K562 (cell line): ENCODE results near the gene CSNK1D.
A peak's percentile ranks its signal among the peaks of the same experiment; 100 is the strongest.
"Not testable (repeated sequence)": the region's sequence is repeated elsewhere in the genome, so short reads cannot be mapped to it uniquely, and the experiment has no call there.

Experiments
- CEBPB ChIP-seq: fragments of 450-650 bp; IDR thresholded peaks from 2 replicates; pipeline ENCODE4 v1.6.1; 2016; ENCODE audit warnings: missing genetic modification characterization, missing compliant biosample characterization
- FOXJ3 ChIP-seq: sonication (generic); formaldehyde crosslinking; IDR thresholded peaks from 2 replicates; pipeline ENCODE4 v1.4.0; 2020; ENCODE audit warnings: mild to moderate bottlenecking, missing genetic modification reagents
- FOXP1 ChIP-seq: sonication (generic); formaldehyde crosslinking; IDR thresholded peaks from 2 replicates; pipeline ENCODE4 v1.8.0; 2022; ENCODE audit warnings: mild to moderate bottlenecking, missing genetic modification reagents
- NFRKB ChIP-seq: fragments of 450-650 bp; IDR thresholded peaks from 2 replicates; pipeline ENCODE4 v1.6.1; 2016; ENCODE audit warnings: low read depth
- POLR2A ChIP-seq: fragments of 450-650 bp; conservative IDR thresholded peaks from 2 replicates; pipeline ENCODE4 v1.6.1; 2016
- POLR2AphosphoS2 ChIP-seq: IDR thresholded peaks from 2 replicates; pipeline ENCODE4 v1.6.1; 2012; ENCODE audit warnings: low read length, improper control_type of control experiment
- SIN3A ChIP-seq, 2 experiments: fragments of 150-350 bp in 1 of 2; IDR thresholded peaks; 2 replicates each; pipeline ENCODE4 v1.6.1; 2011 to 2016; ENCODE audit warnings: borderline replicate concordance in 2 of 2, low read depth in 2 of 2, low read length in 2 of 2, mild to moderate bottlenecking in 2 of 2, moderate library complexity in 2 of 2; ENCODE audit not compliant: control insufficient read depth in 1 of 2
- ZNF785 ChIP-seq: fragments of 250-450 bp; sonication (Bioruptor Pico); IDR thresholded peaks from 2 replicates; pipeline ENCODE4 v1.4.0; 2020; ENCODE audit warnings: mild to moderate bottlenecking
- ZZZ3 ChIP-seq: fragments of 450-650 bp; IDR thresholded peaks from 2 replicates; pipeline ENCODE4 v1.6.1; 2016; ENCODE audit warnings: antibody characterized with exemption, mild to moderate bottlenecking, moderate library complexity
- TF ChIP-seq, protein P1 (sequence below): fragments of 450-650 bp; formaldehyde crosslinking; IDR thresholded peaks from 2 replicates; pipeline ENCODE4 v1.4.0; 2020; ENCODE audit warnings: mild to moderate bottlenecking
- TF ChIP-seq, protein P2 (sequence below): fragments of 250-450 bp; sonication (Bioruptor Pico); IDR thresholded peaks from 2 replicates; pipeline ENCODE4 v1.4.0; 2020; ENCODE audit warnings: mild to moderate bottlenecking, moderate library complexity, borderline replicate concordance
- TF ChIP-seq, protein P3 (sequence below), 2 experiments: fragments of 450-650 bp in 1 of 2; sonication (generic) in 1 of 2; formaldehyde crosslinking in 1 of 2; IDR thresholded peaks in 1 of 2; conservative IDR thresholded peaks in 1 of 2; 2 replicates each; pipeline versions ENCODE4 v1.6.1 to v1.8.1; 2016 to 2023; ENCODE audit warnings: mild to moderate bottlenecking in 2 of 2, moderate library complexity in 2 of 2, inconsistent platforms in 1 of 2, missing genetic modification reagents in 1 of 2
- TF ChIP-seq, protein P4 (sequence below), 3 experiments: IDR thresholded peaks in 2 of 3; conservative IDR thresholded peaks in 1 of 3; 2 replicates each; pipeline ENCODE4 v1.5.1; 2011 to 2012; ENCODE audit warnings: low read length in 3 of 3, mild to moderate bottlenecking in 3 of 3, control low read depth in 2 of 3, improper control_type of control experiment in 1 of 3, inconsistent platforms in 1 of 3, low read depth in 1 of 3, mixed read lengths in 1 of 3, moderate library complexity in 1 of 3; ENCODE audit not compliant: insufficient read depth in 2 of 3

DNA sequence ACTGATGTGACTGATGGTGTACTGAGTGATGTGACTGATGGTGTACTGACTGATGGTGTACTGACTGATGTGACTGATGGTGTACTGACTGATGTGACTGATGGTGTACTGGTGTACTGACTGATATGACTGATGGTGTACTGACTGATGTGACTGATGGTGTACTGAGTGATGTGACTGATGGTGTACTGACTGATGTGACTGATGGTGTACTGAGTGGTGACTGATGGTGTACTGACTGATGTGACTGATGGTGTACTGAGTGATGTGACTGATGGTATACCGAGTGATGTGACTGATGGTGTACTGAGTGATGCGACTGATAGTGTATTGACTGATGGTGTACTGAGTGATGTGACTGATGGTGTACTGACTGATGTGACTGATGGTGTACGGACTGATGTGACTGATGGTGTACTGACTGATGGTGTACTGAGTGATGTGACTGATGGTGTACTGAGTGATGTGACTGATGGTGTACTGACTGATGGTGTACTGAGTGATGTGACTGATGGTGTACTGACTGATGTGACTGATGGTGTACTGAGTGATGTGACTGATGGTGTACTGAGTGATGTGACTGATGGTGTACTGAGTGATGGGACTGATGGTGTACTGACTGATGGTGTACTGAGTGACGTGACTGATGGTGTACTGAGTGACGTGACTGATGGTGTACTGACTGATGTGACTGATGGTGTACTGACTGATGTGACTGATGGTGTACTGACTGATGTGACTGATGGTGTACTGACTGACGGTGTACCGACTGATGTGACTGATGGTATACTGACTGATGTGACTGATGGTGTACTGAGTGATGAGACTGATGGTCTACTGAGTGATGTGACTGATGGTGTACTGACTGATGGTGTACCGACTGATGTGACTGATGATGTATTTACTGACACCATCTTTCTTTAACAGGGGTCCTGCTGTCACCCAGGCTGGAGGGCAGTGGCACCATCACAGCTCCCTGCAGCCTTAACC, 13.2 kb downstream of the CSNK1D start:
- TF ChIP-seq SIN3A (IDR thresholded peaks at IDR 0.05; ENCODE audit: borderline replicate concordance in 2 of 2, control insufficient read depth in 1 of 2, low read depth in 2 of 2, low read length in 2 of 2); POLR2AphosphoS2; FOXP1 (CRISPR knock-in tag); NFRKB; ZZZ3; ZNF785; FOXJ3 (CRISPR knock-in tag); CEBPB (tag): not testable (repeated sequence)
- TF ChIP-seq, protein P1, sequence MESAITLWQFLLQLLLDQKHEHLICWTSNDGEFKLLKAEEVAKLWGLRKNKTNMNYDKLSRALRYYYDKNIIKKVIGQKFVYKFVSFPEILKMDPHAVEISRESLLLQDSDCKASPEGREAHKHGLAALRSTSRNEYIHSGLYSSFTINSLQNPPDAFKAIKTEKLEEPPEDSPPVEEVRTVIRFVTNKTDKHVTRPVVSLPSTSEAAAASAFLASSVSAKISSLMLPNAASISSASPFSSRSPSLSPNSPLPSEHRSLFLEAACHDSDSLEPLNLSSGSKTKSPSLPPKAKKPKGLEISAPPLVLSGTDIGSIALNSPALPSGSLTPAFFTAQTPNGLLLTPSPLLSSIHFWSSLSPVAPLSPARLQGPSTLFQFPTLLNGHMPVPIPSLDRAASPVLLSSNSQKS (CRISPR knock-in tag) = not testable (repeated sequence)
- TF ChIP-seq, protein P2, sequence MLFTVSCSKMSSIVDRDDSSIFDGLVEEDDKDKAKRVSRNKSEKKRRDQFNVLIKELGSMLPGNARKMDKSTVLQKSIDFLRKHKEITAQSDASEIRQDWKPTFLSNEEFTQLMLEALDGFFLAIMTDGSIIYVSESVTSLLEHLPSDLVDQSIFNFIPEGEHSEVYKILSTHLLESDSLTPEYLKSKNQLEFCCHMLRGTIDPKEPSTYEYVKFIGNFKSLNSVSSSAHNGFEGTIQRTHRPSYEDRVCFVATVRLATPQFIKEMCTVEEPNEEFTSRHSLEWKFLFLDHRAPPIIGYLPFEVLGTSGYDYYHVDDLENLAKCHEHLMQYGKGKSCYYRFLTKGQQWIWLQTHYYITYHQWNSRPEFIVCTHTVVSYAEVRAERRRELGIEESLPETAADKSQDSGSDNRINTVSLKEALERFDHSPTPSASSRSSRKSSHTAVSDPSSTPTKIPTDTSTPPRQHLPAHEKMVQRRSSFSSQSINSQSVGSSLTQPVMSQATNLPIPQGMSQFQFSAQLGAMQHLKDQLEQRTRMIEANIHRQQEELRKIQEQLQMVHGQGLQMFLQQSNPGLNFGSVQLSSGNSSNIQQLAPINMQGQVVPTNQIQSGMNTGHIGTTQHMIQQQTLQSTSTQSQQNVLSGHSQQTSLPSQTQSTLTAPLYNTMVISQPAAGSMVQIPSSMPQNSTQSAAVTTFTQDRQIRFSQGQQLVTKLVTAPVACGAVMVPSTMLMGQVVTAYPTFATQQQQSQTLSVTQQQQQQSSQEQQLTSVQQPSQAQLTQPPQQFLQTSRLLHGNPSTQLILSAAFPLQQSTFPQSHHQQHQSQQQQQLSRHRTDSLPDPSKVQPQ = not testable (repeated sequence)
- TF ChIP-seq POLR2A = peak; percentile 57
- TF ChIP-seq, protein P3, sequence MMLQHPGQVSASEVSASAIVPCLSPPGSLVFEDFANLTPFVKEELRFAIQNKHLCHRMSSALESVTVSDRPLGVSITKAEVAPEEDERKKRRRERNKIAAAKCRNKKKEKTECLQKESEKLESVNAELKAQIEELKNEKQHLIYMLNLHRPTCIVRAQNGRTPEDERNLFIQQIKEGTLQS (IDR thresholded peaks at IDR 0.05) = not testable (repeated sequence)
- TF ChIP-seq, protein P3 (CRISPR knock-in tag; conservative IDR thresholded peaks at IDR 0.05) = not testable (repeated sequence)
- TF ChIP-seq, protein P4, sequence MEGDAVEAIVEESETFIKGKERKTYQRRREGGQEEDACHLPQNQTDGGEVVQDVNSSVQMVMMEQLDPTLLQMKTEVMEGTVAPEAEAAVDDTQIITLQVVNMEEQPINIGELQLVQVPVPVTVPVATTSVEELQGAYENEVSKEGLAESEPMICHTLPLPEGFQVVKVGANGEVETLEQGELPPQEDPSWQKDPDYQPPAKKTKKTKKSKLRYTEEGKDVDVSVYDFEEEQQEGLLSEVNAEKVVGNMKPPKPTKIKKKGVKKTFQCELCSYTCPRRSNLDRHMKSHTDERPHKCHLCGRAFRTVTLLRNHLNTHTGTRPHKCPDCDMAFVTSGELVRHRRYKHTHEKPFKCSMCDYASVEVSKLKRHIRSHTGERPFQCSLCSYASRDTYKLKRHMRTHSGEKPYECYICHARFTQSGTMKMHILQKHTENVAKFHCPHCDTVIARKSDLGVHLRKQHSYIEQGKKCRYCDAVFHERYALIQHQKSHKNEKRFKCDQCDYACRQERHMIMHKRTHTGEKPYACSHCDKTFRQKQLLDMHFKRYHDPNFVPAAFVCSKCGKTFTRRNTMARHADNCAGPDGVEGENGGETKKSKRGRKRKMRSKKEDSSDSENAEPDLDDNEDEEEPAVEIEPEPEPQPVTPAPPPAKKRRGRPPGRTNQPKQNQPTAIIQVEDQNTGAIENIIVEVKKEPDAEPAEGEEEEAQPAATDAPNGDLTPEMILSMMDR (IDR thresholded peaks at IDR 0.05 in 2 of 3, conservative IDR thresholded peaks at IDR 0.05 in 1 of 3; ENCODE audit: insufficient read depth in 2 of 3, low read depth in 1 of 3, low read length in 3 of 3) = not testable (repeated sequence)
